CD4-positive, CD25-positive, alpha-beta regulatory T cell (primary cell): ENCODE measurements around the gene DHX38. TPM values are rescaled to one million over a fixed set of nuclear protein-coding genes. Genes with fewer than 3 reads are reported as not detected.

ENCODE experiments used
- ATAC-seq, 2 donors: fragments of 150-1000 bp; cut with Tn5 transposase; one replicate each; pipeline ENCODE4 v1.10.0; 2021; ENCODE audit warnings: low read depth in 2 of 2, moderate number of reproducible peaks in 2 of 2, moderate library complexity in 1 of 2
- DNase-seq, 3 donors: peaks; one replicate each; pipeline versions ENCODE4 v3.0.0 to v3.0.0-alpha.2; 2012 to 2022; ENCODE audit warnings: mixed read lengths in 1 of 3
- H3K27ac ChIP-seq: one replicate; pipeline ENCODE4 v1.7.0; 2013; ENCODE audit warnings: mild to moderate bottlenecking, low read length; ENCODE audit not compliant: insufficient read depth, poor library complexity, severe bottlenecking
- H3K27me3 ChIP-seq: one replicate; pipeline ENCODE4 v1.7.0; 2013; ENCODE audit warnings: low read length; ENCODE audit not compliant: control insufficient read depth, insufficient read depth
- H3K36me3 ChIP-seq: one replicate; pipeline ENCODE4 v1.7.0; 2013; ENCODE audit warnings: mild to moderate bottlenecking, low read length, moderate library complexity; ENCODE audit not compliant: control insufficient read depth, insufficient read depth
- H3K4me1 ChIP-seq: 2 replicates; pipeline ENCODE4 v1.7.0; 2013; ENCODE audit warnings: mild to moderate bottlenecking, low read length; ENCODE audit not compliant: insufficient read depth, control insufficient read depth, poor library complexity, severe bottlenecking
- H3K4me3 ChIP-seq: one replicate; pipeline ENCODE4 v1.7.0; 2013; ENCODE audit warnings: low read depth, mild to moderate bottlenecking, low read length, moderate library complexity
- H3K9me3 ChIP-seq, 2 experiments: 1 replicate in 1 of 2; 2 replicates in 1 of 2; pipeline ENCODE4 v1.7.0; 2013; ENCODE audit warnings: low read length in 2 of 2, mild to moderate bottlenecking in 1 of 2, moderate library complexity in 1 of 2; ENCODE audit not compliant: control insufficient read depth in 2 of 2
- H3K27ac Mint-ChIP-seq, 3 donors: one replicate each; pipeline ENCODE4 v1.8.0; 2020 to 2022; ENCODE audit warnings: mild to moderate bottlenecking in 3 of 3, mixed read lengths in 3 of 3, moderate library complexity in 2 of 3
- H3K27me3 Mint-ChIP-seq: one replicate; pipeline ENCODE4 v1.8.0; 2022; ENCODE audit warnings: mild to moderate bottlenecking, mixed read lengths
- H3K36me3 Mint-ChIP-seq: one replicate; pipeline ENCODE4 v1.8.0; 2020; ENCODE audit warnings: mixed read lengths
- H3K4me1 Mint-ChIP-seq, 4 donors: one replicate each; pipeline ENCODE4 v1.8.0; 2020 to 2022; ENCODE audit warnings: mixed read lengths in 4 of 4, mild to moderate bottlenecking in 1 of 4
- H3K4me3 Mint-ChIP-seq, 4 donors: one replicate each; pipeline ENCODE4 v1.8.0; 2020 to 2022; ENCODE audit warnings: mild to moderate bottlenecking in 4 of 4, mixed read lengths in 4 of 4, moderate library complexity in 3 of 4
- H3K9me3 Mint-ChIP-seq, 7 donors: one replicate each; pipeline ENCODE4 v1.8.0; 2020 to 2022; ENCODE audit warnings: mixed read lengths in 7 of 7, mild to moderate bottlenecking in 3 of 7, moderate library complexity in 2 of 7
- polyA plus RNA-seq, 4 donors: library from polyadenylated mRNA; unstranded; fragments of 300-500 nt; fragmentation: Illumina TruSeq; gene quantifications; one replicate each; pipeline ENCODE4 v1.2.3, GENCODE V29; 2021
- total RNA-seq: library from RNA; stranded (reverse); gene quantifications from one replicate; pipeline ENCODE4 v1.2.3, GENCODE V29; 2022

The DHX38 gene
- total and polyA plus RNA-seq, 5 donors from 2014 or later = 19.9 to 113 (median 24.5) TPM

- no peak overlapping the region for H3K27ac ChIP-seq
- Mint-ChIP-seq H3K36me3 (peaks cover 61% of the 10 kb centered on the region), H3K27ac (no peak overlapping the region), H3K27me3 (no peaks in the 10 kb centered on the region), H3K4me1 (no peaks in the 10 kb centered on the region), H3K9me3 (no peaks in the 10 kb centered on the region), H3K4me3 (no peak overlapping the region)
- no peak for ATAC-seq
- no peaks in the 10 kb centered on the region for H3K4me1 ChIP-seq
- H3K9me3 ChIP-seq = no peaks in the 10 kb centered on the region
- H3K36me3 ChIP-seq = peaks cover 97% of the 10 kb centered on the region
- no peak overlapping the region for H3K4me3 ChIP-seq
- no peaks in the 10 kb centered on the region for H3K27me3 ChIP-seq
- no peak for DNase-seq
Observed at GRCh38 chr16:72107371-72107770, 13.7 kb downstream of the DHX38 start.

GRCh38 chr16:72108353-72109102 lies 14.9 kb downstream of the DHX38 start:
- Histone ChIP-seq H3K27me3 (no peaks in the 10 kb centered on the region), H3K4me3 (no peak overlapping the region), H3K9me3 (no peaks in the 10 kb centered on the region), H3K27ac (no peak overlapping the region), H3K4me1 (no peaks in the 10 kb centered on the region), H3K36me3 (peaks cover 95% of the 10 kb centered on the region)
- Mint-ChIP-seq H3K4me3 (no peak overlapping the region), H3K9me3 (no peaks in the 10 kb centered on the region), H3K36me3 (peaks cover 52% of the 10 kb centered on the region), H3K4me1 (no peaks in the 10 kb centered on the region), H3K27me3 (no peaks in the 10 kb centered on the region), H3K27ac (no peak overlapping the region)
- DNase-seq (no peak), ATAC-seq (no peak)

GRCh38 chr16:72109300-72109699 lies 15.7 kb downstream of the DHX38 start:
- H3K9me3 ChIP-seq = no peaks in the 10 kb centered on the region
- H3K4me1 ChIP-seq = no peaks in the 10 kb centered on the region
- H3K27ac ChIP-seq = no peak overlapping the region
- no peak for ATAC-seq
- no peak for DNase-seq
- no peak overlapping the region for H3K27ac Mint-ChIP-seq
- H3K27me3 ChIP-seq = no peaks in the 10 kb centered on the region
- peaks cover 87% of the 10 kb centered on the region for H3K36me3 ChIP-seq
- H3K27me3 Mint-ChIP-seq = no peaks in the 10 kb centered on the region
- H3K9me3 Mint-ChIP-seq = peaks cover 0 to 2% (median 0%) of the 10 kb centered on the region in 7 donors
- H3K4me1 Mint-ChIP-seq = no peaks in the 10 kb centered on the region
- H3K4me3 ChIP-seq = no peak overlapping the region
- H3K36me3 Mint-ChIP-seq = peaks cover 54% of the 10 kb centered on the region
- H3K4me3 Mint-ChIP-seq = no peak overlapping the region

- Histone ChIP-seq H3K4me3 (no peak overlapping the region), H3K27me3 (no peaks in the 10 kb centered on the region), H3K9me3 (no peaks in the 10 kb centered on the region), H3K36me3 (peaks cover 80% of the 10 kb centered on the region), H3K4me1 (no peaks in the 10 kb centered on the region), H3K27ac (no peak overlapping the region)
- H3K4me3 Mint-ChIP-seq = no peak overlapping the region
- H3K27me3 Mint-ChIP-seq = no peaks in the 10 kb centered on the region
- H3K4me1 Mint-ChIP-seq = no peaks in the 10 kb centered on the region
- no peak overlapping the region for H3K27ac Mint-ChIP-seq
- H3K9me3 Mint-ChIP-seq = peaks cover 0 to 2% (median 0%) of the 10 kb centered on the region in 7 donors
- H3K36me3 Mint-ChIP-seq = peaks cover 54% of the 10 kb centered on the region
- DNase-seq (no peak), ATAC-seq (no peak)
Observed at GRCh38 chr16:72109966-72110530, 16.4 kb downstream of the DHX38 start.

- H3K27me3 ChIP-seq = no peaks in the 10 kb centered on the region
- no peak overlapping the region for H3K4me3 ChIP-seq
- peaks cover 71% of the 10 kb centered on the region for H3K36me3 ChIP-seq
- DNase-seq (no peak), ATAC-seq (no peak)
- Mint-ChIP-seq H3K4me1 (no peaks in the 10 kb centered on the region), H3K9me3 (peaks cover 0 to 2% (median 0%) of the 10 kb centered on the region in 7 donors), H3K27me3 (no peaks in the 10 kb centered on the region), H3K4me3 (no peak overlapping the region), H3K36me3 (peaks cover 47% of the 10 kb centered on the region), H3K27ac (no peak overlapping the region)
- no peaks in the 10 kb centered on the region for H3K4me1 ChIP-seq
- no peaks in the 10 kb centered on the region for H3K9me3 ChIP-seq
- H3K27ac ChIP-seq = no peak overlapping the region
Observed at GRCh38 chr16:72110662-72111615, 17.3 kb downstream of the DHX38 start.

- ATAC-seq (no peak), DNase-seq (no peak)
- Histone ChIP-seq H3K4me1 (no peaks in the 10 kb centered on the region), H3K36me3 (peaks cover 62% of the 10 kb centered on the region), H3K27ac (no peak overlapping the region), H3K27me3 (no peaks in the 10 kb centered on the region), H3K4me3 (no peak overlapping the region), H3K9me3 (no peaks in the 10 kb centered on the region)
- H3K27ac Mint-ChIP-seq = no peak overlapping the region
- peaks cover 42% of the 10 kb centered on the region for H3K36me3 Mint-ChIP-seq
- no peaks in the 10 kb centered on the region for H3K4me1 Mint-ChIP-seq
- no peak overlapping the region for H3K4me3 Mint-ChIP-seq
- H3K9me3 Mint-ChIP-seq = peaks cover 0 to 2% (median 0%) of the 10 kb centered on the region in 7 donors
- no peaks in the 10 kb centered on the region for H3K27me3 Mint-ChIP-seq
Observed at GRCh38 chr16:72111657-72112451, 18.2 kb downstream of the DHX38 start.

GRCh38 chr16:72112452-72112792 lies 18.8 kb downstream of the DHX38 start:
- H3K27me3 ChIP-seq = no peaks in the 10 kb centered on the region
- no peak overlapping the region for H3K27ac ChIP-seq
- no peaks in the 10 kb centered on the region for H3K9me3 ChIP-seq
- ATAC-seq (no peak), DNase-seq (no peak)
- Mint-ChIP-seq H3K36me3 (peaks cover 37% of the 10 kb centered on the region), H3K27ac (no peak overlapping the region), H3K9me3 (peaks cover 0 to 2% (median 0%) of the 10 kb centered on the region in 7 donors), H3K27me3 (no peaks in the 10 kb centered on the region), H3K4me1 (no peaks in the 10 kb centered on the region), H3K4me3 (no peak overlapping the region)
- peaks cover 57% of the 10 kb centered on the region for H3K36me3 ChIP-seq
- no peaks in the 10 kb centered on the region for H3K4me1 ChIP-seq
- no peak overlapping the region for H3K4me3 ChIP-seq
